NCI-H1105 treated with DMSO at 0.1 percent for 48 hours (cell line): ENCODE measurements around the gene PRAF2.

Source experiments
- DNase-seq: peaks from one replicate; lab custom pipeline; 2025; lab: John Stamatoyannopoulos, UW

PRAF2 gene

GRCh38 chrX:49042581-49043219 is 31.1 kb downstream of the PRAF2 start:
- no peak for DNase-seq

GRCh38 chrX:49041744-49042580 is 31.8 kb downstream of the PRAF2 start:
- DNase-seq = no peak

- DNase-seq = no peak
Observed at GRCh38 chrX:49040376-49040955, 33.3 kb downstream of the PRAF2 start.

GRCh38 chrX:49039598-49040375 is 34.0 kb downstream of the PRAF2 start:
- peak; percentile 1 for DNase-seq

- no peak for DNase-seq
Observed at GRCh38 chrX:49037883-49038475, 35.8 kb downstream of the PRAF2 start.

GRCh38 chrX:49030283-49030682 is 43.5 kb downstream of the PRAF2 start:
- DNase-seq = no peak

GRCh38 chrX:49029876-49030275 is 43.9 kb downstream of the PRAF2 start:
- no peak for DNase-seq
